ENCODE measurements around the gene GPAM. TPM values are rescaled to one million over a fixed set of nuclear protein-coding genes. Genes with fewer than 3 reads are reported as not detected.

Gene GPAM
- total and polyA plus RNA-seq, 7 donors: 0.92 to 61.4 (median 5.5) TPM

GRCh38 chr10:112166800-112167199 lies 16.8 kb downstream of the GPAM start:
- intact Hi-C loops (cut with DNase I): no loop called here
- no peak for DNase-seq
- Histone ChIP-seq H3K27me3 (no peaks in the 10 kb centered on the region), H3K4me3 (no peak overlapping the region), H3K4me1 (no peaks in the 10 kb centered on the region), H3K36me3 (peaks cover 4 to 99% (median 31%) of the 10 kb centered on the region in 4 donors), H3K27ac (no peak overlapping the region), H3K9me3 (no peaks in the 10 kb centered on the region)
- TF ChIP-seq POLR2AphosphoS5 (IDR thresholded peaks at IDR 0.05): no peak
- TF ChIP-seq POLR2A (IDR thresholded peaks at IDR 0.05): no peak
- no peak for TF ChIP-seq CTCF (IDR thresholded peaks at IDR 0.05)
- TF ChIP-seq EP300 (IDR thresholded peaks at IDR 0.05): no peak
- 96 to 97% methylated on average over 3 of the region's 3 CpGs for WGBS, 2 donors

- intact Hi-C loops (cut with DNase I): no loop called here
- peaks cover 4 to 100% (median 33%) of the 10 kb centered on the region in 4 donors for H3K36me3 ChIP-seq
Measured at GRCh38 chr10:112161757-112162518, 21.6 kb downstream of the GPAM start.

GRCh38 chr10:112160834-112161233 lies 22.7 kb downstream of the GPAM start:
- no peak for DNase-seq
- H3K4me3 ChIP-seq: no peak overlapping the region
- TF ChIP-seq CTCF (IDR thresholded peaks at IDR 0.05): no peak
- no peak for TF ChIP-seq POLR2AphosphoS5 (IDR thresholded peaks at IDR 0.05)
- TF ChIP-seq POLR2A (IDR thresholded peaks at IDR 0.05): no peak
- no peak for TF ChIP-seq EP300 (IDR thresholded peaks at IDR 0.05)
- no peaks in the 10 kb centered on the region for H3K9me3 ChIP-seq
- H3K27ac ChIP-seq: no peak overlapping the region
- intact Hi-C loops (cut with DNase I): no loop called here
- peaks cover 6 to 100% (median 35%) of the 10 kb centered on the region in 4 donors for H3K36me3 ChIP-seq
- H3K4me1 ChIP-seq: no peaks in the 10 kb centered on the region
- no peaks in the 10 kb centered on the region for H3K27me3 ChIP-seq
- WGBS, 2 donors: 97 to 98% methylated on average over 3 of the region's 3 CpGs

More at GRCh38 chr10:112161757-112162518, 21.6 kb downstream of the GPAM start:
- Histone ChIP-seq H3K4me3 (no peak overlapping the region), H3K9me3 (no peaks in the 10 kb centered on the region), H3K4me1 (no peaks in the 10 kb centered on the region), H3K27ac (no peak overlapping the region), H3K27me3 (no peaks in the 10 kb centered on the region)
- WGBS, 2 donors: 70 to 71% methylated on average over 4 of the region's 4 CpGs
- DNase-seq: no peak
- TF ChIP-seq CTCF (IDR thresholded peaks at IDR 0.05): no peak
- TF ChIP-seq POLR2AphosphoS5 (IDR thresholded peaks at IDR 0.05): no peak
- TF ChIP-seq POLR2A (IDR thresholded peaks at IDR 0.05): no peak
- no peak for TF ChIP-seq EP300 (IDR thresholded peaks at IDR 0.05)

GRCh38 chr10:112159469-112159868 lies 24.1 kb downstream of the GPAM start:
- 95 to 96% methylated on average over 8 of the region's 8 CpGs for WGBS, 2 donors
- Histone ChIP-seq H3K27ac (no peak overlapping the region), H3K9me3 (no peaks in the 10 kb centered on the region), H3K4me1 (no peaks in the 10 kb centered on the region), H3K36me3 (peaks cover 7 to 100% (median 35%) of the 10 kb centered on the region in 4 donors), H3K27me3 (no peaks in the 10 kb centered on the region), H3K4me3 (no peak overlapping the region)
- DNase-seq: no peak
- intact Hi-C loops (cut with DNase I): no loop called here
- no peak for TF ChIP-seq EP300 (IDR thresholded peaks at IDR 0.05)
- no peak for TF ChIP-seq POLR2A (IDR thresholded peaks at IDR 0.05)
- TF ChIP-seq CTCF (IDR thresholded peaks at IDR 0.05): no peak
- TF ChIP-seq POLR2AphosphoS5 (IDR thresholded peaks at IDR 0.05): no peak
